ENCODE results near the gene GLG1. TPM values are rescaled to one million over a fixed set of nuclear protein-coding genes. Genes with fewer than 3 reads are reported as not detected.
"Not testable (repeated sequence)": the region's sequence is repeated elsewhere in the genome, so short reads cannot be mapped to it uniquely, and the experiment has no call there.

The GLG1 gene
- total RNA-seq, 1 experiment from 2014 or later: 65.2 TPM

DNA sequence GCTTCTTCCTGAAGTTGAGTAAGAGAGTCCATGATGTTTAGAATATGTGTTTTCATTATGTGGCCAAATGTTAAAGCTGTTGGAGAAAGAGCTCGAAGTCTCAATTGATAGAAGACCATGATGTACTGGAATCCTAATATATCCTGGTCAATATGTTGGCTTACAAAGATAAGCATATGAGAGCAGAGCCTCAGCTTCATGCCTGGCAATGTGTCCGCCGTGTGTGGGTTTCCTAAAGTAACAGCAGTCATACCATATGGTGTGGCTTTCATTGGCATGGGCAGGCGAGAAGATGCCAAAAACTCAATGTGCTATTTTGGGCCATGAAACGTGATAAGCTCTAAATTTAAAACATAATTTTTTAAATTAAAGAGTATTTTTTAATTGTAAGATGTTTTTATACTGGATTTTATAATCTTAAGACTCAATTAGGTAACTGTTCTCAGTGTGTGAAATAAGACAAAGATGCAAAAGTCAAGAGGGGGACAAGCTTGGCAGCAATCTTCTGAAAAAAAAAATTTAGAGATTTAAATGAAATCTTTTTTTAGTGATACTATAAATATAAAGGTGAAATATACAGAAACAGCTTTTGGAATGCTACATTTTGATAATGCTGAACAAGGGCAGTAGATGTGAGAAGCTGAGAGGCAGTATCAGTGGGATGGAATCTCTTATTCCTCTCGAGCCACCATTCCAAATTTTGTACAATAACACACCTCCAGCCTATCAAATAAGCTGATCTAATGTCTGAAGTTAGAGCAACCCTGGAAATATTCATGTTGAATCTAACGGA, 56.5 kb downstream of the GLG1 start:
- Histone ChIP-seq H3K4me1 (ENCODE audit: low read length) (peaks cover 11% of the 10 kb centered on the region), H3K79me2 (ENCODE audit: low read length) (peaks cover 50% of the 10 kb centered on the region), H3K27ac (ENCODE audit: low read length) (peak overlapping the region; percentile 30; the same call in 1 of the 2 replicates), H3K4me2 (ENCODE audit: low read depth, low read length, poor library complexity, severe bottlenecking) (peak overlapping the region; percentile 42)
- not testable (repeated sequence) for H4K20me1 ChIP-seq (ENCODE audit: insufficient read depth, low read depth, low read length); H3K4me3 ChIP-seq (ENCODE audit: low read length); H2AFZ ChIP-seq (ENCODE audit: low read length); H3K9ac ChIP-seq (ENCODE audit: low read length); DNase-seq; H3K9me3 ChIP-seq (ENCODE audit: low read length); H3K9me2 ChIP-seq (replicated peaks; ENCODE audit: insufficient read depth, low read length); H3K27me3 ChIP-seq (ENCODE audit: low read length); H3K36me3 ChIP-seq (ENCODE audit: insufficient read depth, low read length)

DNA sequence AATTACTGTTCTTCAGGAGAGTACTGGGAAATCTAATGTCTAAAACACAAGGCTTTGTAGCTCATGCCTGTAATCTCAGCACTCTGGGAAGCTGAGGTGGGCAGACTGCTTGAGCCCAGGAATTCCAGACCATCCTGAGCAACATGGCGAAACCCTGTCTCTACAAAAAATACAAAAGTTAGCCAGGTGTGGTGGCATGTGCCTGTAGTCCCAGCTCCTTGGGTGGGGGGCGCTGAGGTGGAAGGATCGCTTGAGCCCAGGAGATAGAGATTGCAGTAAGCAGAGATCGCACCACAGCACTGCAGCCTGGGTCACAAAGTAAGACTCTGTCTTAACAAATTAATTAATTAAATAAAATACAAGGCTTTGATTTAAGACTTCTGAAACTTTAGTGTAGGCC, 60.8 kb downstream of the GLG1 start:
- H4K20me1 ChIP-seq (ENCODE audit: insufficient read depth, low read depth, low read length): not testable (repeated sequence)
- peaks cover 22% of the 10 kb centered on the region for H3K4me1 ChIP-seq (ENCODE audit: low read length)

GRCh38 chr16:74542911-74543578, 63.9 kb downstream of the GLG1 start:
- H4K20me1 ChIP-seq (ENCODE audit: insufficient read depth, low read depth, low read length); H2AFZ ChIP-seq (ENCODE audit: low read length); H3K9me2 ChIP-seq (replicated peaks; ENCODE audit: insufficient read depth, low read length); H3K9me3 ChIP-seq (ENCODE audit: low read length); H3K27me3 ChIP-seq (ENCODE audit: low read length); H3K4me3 ChIP-seq (ENCODE audit: low read length); H3K27ac ChIP-seq (ENCODE audit: low read length); H3K36me3 ChIP-seq (ENCODE audit: insufficient read depth, low read length); H3K9ac ChIP-seq (ENCODE audit: low read length): not testable (repeated sequence)
- Histone ChIP-seq H3K4me1 (ENCODE audit: low read length) (peaks cover 17% of the 10 kb centered on the region), H3K79me2 (ENCODE audit: low read length) (peaks cover 51% of the 10 kb centered on the region), H3K4me2 (ENCODE audit: low read depth, low read length, poor library complexity, severe bottlenecking) (peak overlapping the region; percentile 45)
- DNase-seq: peak; percentile 43

More for the DNA sequence above, 60.8 kb downstream of the GLG1 start:
- not testable (repeated sequence) for H3K9me2 ChIP-seq (replicated peaks; ENCODE audit: insufficient read depth, low read length); H3K9ac ChIP-seq (ENCODE audit: low read length); DNase-seq; H3K27me3 ChIP-seq (ENCODE audit: low read length); H3K27ac ChIP-seq (ENCODE audit: low read length); H3K36me3 ChIP-seq (ENCODE audit: insufficient read depth, low read length); H3K4me3 ChIP-seq (ENCODE audit: low read length); H3K4me2 ChIP-seq (ENCODE audit: low read depth, low read length, poor library complexity, severe bottlenecking); H3K9me3 ChIP-seq (ENCODE audit: low read length); H2AFZ ChIP-seq (ENCODE audit: low read length)
- H3K79me2 ChIP-seq (ENCODE audit: low read length): peaks cover 56% of the 10 kb centered on the region

- peaks cover 17% of the 10 kb centered on the region for H3K4me1 ChIP-seq (ENCODE audit: low read length)
- peaks cover 42% of the 10 kb centered on the region for H3K79me2 ChIP-seq (ENCODE audit: low read length)
- H4K20me1 ChIP-seq (ENCODE audit: insufficient read depth, low read depth, low read length); H3K4me3 ChIP-seq (ENCODE audit: low read length); H3K4me2 ChIP-seq (ENCODE audit: low read depth, low read length, poor library complexity, severe bottlenecking); H3K9ac ChIP-seq (ENCODE audit: low read length); H3K27ac ChIP-seq (ENCODE audit: low read length); H3K9me3 ChIP-seq (ENCODE audit: low read length); H3K9me2 ChIP-seq (replicated peaks; ENCODE audit: insufficient read depth, low read length); DNase-seq; H3K27me3 ChIP-seq (ENCODE audit: low read length); H3K36me3 ChIP-seq (ENCODE audit: insufficient read depth, low read length); H2AFZ ChIP-seq (ENCODE audit: low read length): not testable (repeated sequence)
Observed at GRCh38 chr16:74540663-74541062, 66.3 kb downstream of the GLG1 start.

DNA sequence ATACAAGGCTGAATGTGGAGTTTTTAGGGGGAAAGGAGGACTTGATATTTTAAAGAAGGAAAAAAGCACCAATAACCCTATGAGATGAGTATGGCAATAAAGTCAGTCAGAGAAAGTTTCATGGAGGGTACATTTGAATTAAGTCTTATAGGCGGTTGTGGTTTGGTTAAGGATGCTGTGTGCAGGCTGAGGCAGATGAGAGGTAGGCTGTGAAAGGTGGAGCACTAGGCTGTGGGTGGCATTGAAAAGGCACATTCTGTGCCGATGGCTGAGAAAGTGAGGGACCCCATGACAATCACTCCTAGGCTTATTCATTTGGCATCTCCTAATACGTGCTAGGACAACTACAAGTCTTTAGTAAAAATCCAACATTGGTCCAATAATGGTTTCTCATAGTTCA, 68.1 kb downstream of the GLG1 start:
- not testable (repeated sequence) for H3K27ac ChIP-seq (ENCODE audit: low read length); DNase-seq; H3K9ac ChIP-seq (ENCODE audit: low read length); H3K27me3 ChIP-seq (ENCODE audit: low read length); H4K20me1 ChIP-seq (ENCODE audit: insufficient read depth, low read depth, low read length); H3K4me3 ChIP-seq (ENCODE audit: low read length); H3K4me1 ChIP-seq (ENCODE audit: low read length); H3K9me3 ChIP-seq (ENCODE audit: low read length); H3K9me2 ChIP-seq (replicated peaks; ENCODE audit: insufficient read depth, low read length); H3K4me2 ChIP-seq (ENCODE audit: low read depth, low read length, poor library complexity, severe bottlenecking); H3K36me3 ChIP-seq (ENCODE audit: insufficient read depth, low read length); H2AFZ ChIP-seq (ENCODE audit: low read length)
- peaks cover 42% of the 10 kb centered on the region for H3K79me2 ChIP-seq (ENCODE audit: low read length)

- not testable (repeated sequence) for H3K27ac ChIP-seq (ENCODE audit: low read length); H3K27me3 ChIP-seq (ENCODE audit: low read length); H3K9ac ChIP-seq (ENCODE audit: low read length); H3K9me2 ChIP-seq (replicated peaks; ENCODE audit: insufficient read depth, low read length); H3K4me2 ChIP-seq (ENCODE audit: low read depth, low read length, poor library complexity, severe bottlenecking); DNase-seq; H3K4me1 ChIP-seq (ENCODE audit: low read length); H3K36me3 ChIP-seq (ENCODE audit: insufficient read depth, low read length); H2AFZ ChIP-seq (ENCODE audit: low read length); H4K20me1 ChIP-seq (ENCODE audit: insufficient read depth, low read depth, low read length); H3K9me3 ChIP-seq (ENCODE audit: low read length); H3K4me3 ChIP-seq (ENCODE audit: low read length)
- peaks cover 40% of the 10 kb centered on the region for H3K79me2 ChIP-seq (ENCODE audit: low read length)
Observed at GRCh38 chr16:74537746-74538145, 69.2 kb downstream of the GLG1 start.

DNA sequence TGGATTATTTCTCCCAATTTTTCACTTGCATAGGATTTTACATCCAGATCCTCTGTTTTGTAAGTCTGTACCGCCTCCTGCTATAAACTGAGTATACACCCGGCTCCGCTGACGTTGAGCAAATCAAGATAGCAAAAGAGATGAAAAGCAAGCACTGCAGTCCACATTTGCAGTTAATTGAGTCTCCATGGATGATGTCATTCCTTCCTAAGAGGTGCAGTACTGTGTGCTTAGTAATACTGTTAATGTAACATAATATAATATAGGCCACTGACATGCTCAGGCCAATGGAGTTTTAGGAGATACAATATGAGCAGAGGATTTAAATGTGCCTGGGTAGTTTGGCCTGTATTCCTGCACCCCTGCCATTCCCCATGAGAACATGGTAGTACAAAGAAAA, 72.3 kb downstream of the GLG1 start:
- H3K36me3 ChIP-seq (ENCODE audit: insufficient read depth, low read length); H3K9ac ChIP-seq (ENCODE audit: low read length); H3K9me3 ChIP-seq (ENCODE audit: low read length); H4K20me1 ChIP-seq (ENCODE audit: insufficient read depth, low read depth, low read length); H3K27me3 ChIP-seq (ENCODE audit: low read length); H3K4me3 ChIP-seq (ENCODE audit: low read length); H3K4me2 ChIP-seq (ENCODE audit: low read depth, low read length, poor library complexity, severe bottlenecking); H3K9me2 ChIP-seq (replicated peaks; ENCODE audit: insufficient read depth, low read length); H3K4me1 ChIP-seq (ENCODE audit: low read length); H2AFZ ChIP-seq (ENCODE audit: low read length); DNase-seq; H3K27ac ChIP-seq (ENCODE audit: low read length): not testable (repeated sequence)
- peaks cover 31% of the 10 kb centered on the region for H3K79me2 ChIP-seq (ENCODE audit: low read length)

- H2AFZ ChIP-seq (ENCODE audit: low read length): no peak overlapping the region
- no peaks in the 10 kb centered on the region for H3K9me2 ChIP-seq (replicated peaks; ENCODE audit: insufficient read depth, low read length)
- no peak overlapping the region for H3K4me2 ChIP-seq (ENCODE audit: low read depth, low read length, poor library complexity, severe bottlenecking)
- no peak overlapping the region for H3K27ac ChIP-seq (ENCODE audit: low read length)
- H3K79me2 ChIP-seq (ENCODE audit: low read length): peaks cover 31% of the 10 kb centered on the region
- H3K4me1 ChIP-seq (ENCODE audit: low read length): no peaks in the 10 kb centered on the region
- H3K4me3 ChIP-seq (ENCODE audit: low read length): no peak overlapping the region
- H3K9ac ChIP-seq (ENCODE audit: low read length): no peak overlapping the region
- no peaks in the 10 kb centered on the region for H3K27me3 ChIP-seq (ENCODE audit: low read length)
- no peaks in the 10 kb centered on the region for H3K9me3 ChIP-seq (ENCODE audit: low read length)
- DNase-seq: no peak
- no peaks in the 10 kb centered on the region for H4K20me1 ChIP-seq (ENCODE audit: insufficient read depth, low read depth, low read length)
- 0 out of 2 replicates have a peak, but pooled peaks cover 3% of the 10 kb centered on the region for H3K36me3 ChIP-seq (ENCODE audit: insufficient read depth, low read length)
Observed at GRCh38 chr16:74524926-74525325, 82.0 kb downstream of the GLG1 start.
